ENCODE measurements around the gene LMO1. TPM values are rescaled to one million over a fixed set of nuclear protein-coding genes. Genes with fewer than 3 reads are reported as not detected.

LMO1 gene
- total and polyA plus RNA-seq, 9 of the 15 experiments (the other 6 are each of a cell fraction or from before 2014, with no cell fraction given), result not detected

DNA sequence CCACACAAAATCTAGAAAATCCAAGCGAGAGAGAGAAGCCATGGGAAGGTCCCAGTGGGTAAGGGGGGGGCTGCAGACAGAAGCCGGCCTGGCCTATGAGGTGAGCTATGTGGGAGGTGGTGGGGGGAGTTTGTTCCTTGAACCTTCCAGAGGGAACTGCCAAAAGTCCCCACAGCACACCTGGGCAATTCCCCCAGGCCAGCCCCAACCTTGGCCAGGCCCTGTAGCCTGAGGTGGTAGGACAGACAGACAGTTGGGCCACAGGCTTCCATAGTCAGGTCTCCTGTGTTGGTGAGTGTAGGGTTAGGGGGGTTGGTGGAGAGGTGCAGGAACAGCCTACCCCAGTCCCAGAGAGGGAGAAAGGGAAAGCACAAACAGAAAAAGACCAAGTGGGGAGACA is 39.0 kb downstream of the LMO1 start:
- 10% methylated on average over 2 of the region's 2 CpGs for WGBS (ENCODE audit: insufficient coverage, low coverage, missing lambda C conversion rate)
- Histone ChIP-seq H3K4me2 (ENCODE audit: insufficient read depth, low read length) (no peak overlapping the region), H3K79me2 (ENCODE audit: control insufficient read depth, insufficient read depth, low read length) (no peaks in the 10 kb centered on the region), H3K9ac (ENCODE audit: insufficient read depth in 1 of 2, low read depth in 2 of 2, low read length in 2 of 2) (no peak overlapping the region), H4K20me1 (replicated peaks; ENCODE audit: control insufficient read depth, insufficient read depth, low read length) (0 out of 2 replicates have a peak, but pooled peaks cover 10% of the 10 kb centered on the region), H2AFZ (ENCODE audit: low read depth, low read length) (no peak overlapping the region), H3K4me1 (replicated peaks in 1 of 2; ENCODE audit: control insufficient read depth in 2 of 2, insufficient read depth in 2 of 2, low read length in 2 of 2) (no peaks in the 10 kb centered on the region; a peak in 1 of 5 replicates), H3K9me1 (ENCODE audit: control insufficient read depth, insufficient read depth, low read length) (no peaks in the 10 kb centered on the region), H3K27me3 (ENCODE audit: control insufficient read depth in 2 of 2, insufficient read depth in 2 of 2, low read length in 2 of 2) (peaks cover 8 to 56% of the 10 kb centered on the region in 2 experiments; a peak in 4 of 5 replicates), H3K4me3 (no peak overlapping the region), H3K9me3 (replicated peaks; ENCODE audit: control insufficient read depth, insufficient read depth, low read depth, low read length) (no peaks in the 10 kb centered on the region), H3K27ac (ENCODE audit: extremely low read depth, low read depth, low read length) (no peak overlapping the region), H3K36me3 (ENCODE audit: control insufficient read depth, insufficient read depth, low read length) (no peaks in the 10 kb centered on the region)
- BruUV-seq (replicated peaks), result no TSS peak
- ChIA-PET POLR2A (interaction anchor here (0.6 to 1.1 kb wide), 2 partner anchors 17 to 20 kb away, joined by 3 to 5 read pairs; no protein-coding TSS in a partner anchor), CTCF (ENCODE audit: low intra/inter-chr PET ratio) (interaction anchor here (1.5 kb wide), 1 partner anchor 342 kb away, joined by 10 read pairs; no protein-coding TSS in a partner anchor)
- intact Hi-C loops (cut with micrococcal nuclease), result loop anchor here (1.0 to 5.0 kb wide), 3 partner anchors 94 to 723 kb away; no protein-coding TSS in a partner anchor
- in situ Hi-C loops (cut with MboI), result loop anchor here (10.0 kb wide), 1 partner anchor 340 kb away; no protein-coding TSS in a partner anchor
- FAIRE-seq (no peak), DNase-seq (ENCODE audit: extremely low read depth in 1 of 4, low spot score in 3 of 4) (no peak), ATAC-seq (no peak)
- TF ChIP-seq STAT5B (CRISPR knock-in tag; IDR thresholded peaks at IDR 0.05), result no peak
- TF ChIP-seq NFIC (IDR thresholded peaks at IDR 0.05), result no peak
- TF ChIP-seq, protein P1, sequence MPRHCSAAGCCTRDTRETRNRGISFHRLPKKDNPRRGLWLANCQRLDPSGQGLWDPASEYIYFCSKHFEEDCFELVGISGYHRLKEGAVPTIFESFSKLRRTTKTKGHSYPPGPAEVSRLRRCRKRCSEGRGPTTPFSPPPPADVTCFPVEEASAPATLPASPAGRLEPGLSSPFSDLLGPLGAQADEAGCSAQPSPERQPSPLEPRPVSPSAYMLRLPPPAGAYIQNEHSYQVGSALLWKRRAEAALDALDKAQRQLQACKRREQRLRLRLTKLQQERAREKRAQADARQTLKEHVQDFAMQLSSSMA (CRISPR knock-in tag; IDR thresholded peaks at IDR 0.05), result no peak
- TF ChIP-seq, protein P2, sequence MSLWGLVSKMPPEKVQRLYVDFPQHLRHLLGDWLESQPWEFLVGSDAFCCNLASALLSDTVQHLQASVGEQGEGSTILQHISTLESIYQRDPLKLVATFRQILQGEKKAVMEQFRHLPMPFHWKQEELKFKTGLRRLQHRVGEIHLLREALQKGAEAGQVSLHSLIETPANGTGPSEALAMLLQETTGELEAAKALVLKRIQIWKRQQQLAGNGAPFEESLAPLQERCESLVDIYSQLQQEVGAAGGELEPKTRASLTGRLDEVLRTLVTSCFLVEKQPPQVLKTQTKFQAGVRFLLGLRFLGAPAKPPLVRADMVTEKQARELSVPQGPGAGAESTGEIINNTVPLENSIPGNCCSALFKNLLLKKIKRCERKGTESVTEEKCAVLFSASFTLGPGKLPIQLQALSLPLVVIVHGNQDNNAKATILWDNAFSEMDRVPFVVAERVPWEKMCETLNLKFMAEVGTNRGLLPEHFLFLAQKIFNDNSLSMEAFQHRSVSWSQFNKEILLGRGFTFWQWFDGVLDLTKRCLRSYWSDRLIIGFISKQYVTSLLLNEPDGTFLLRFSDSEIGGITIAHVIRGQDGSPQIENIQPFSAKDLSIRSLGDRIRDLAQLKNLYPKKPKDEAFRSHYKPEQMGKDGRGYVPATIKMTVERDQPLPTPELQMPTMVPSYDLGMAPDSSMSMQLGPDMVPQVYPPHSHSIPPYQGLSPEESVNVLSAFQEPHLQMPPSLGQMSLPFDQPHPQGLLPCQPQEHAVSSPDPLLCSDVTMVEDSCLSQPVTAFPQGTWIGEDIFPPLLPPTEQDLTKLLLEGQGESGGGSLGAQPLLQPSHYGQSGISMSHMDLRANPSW (CRISPR knock-in tag; IDR thresholded peaks at IDR 0.05), result no peak
- TF ChIP-seq, protein P3, sequence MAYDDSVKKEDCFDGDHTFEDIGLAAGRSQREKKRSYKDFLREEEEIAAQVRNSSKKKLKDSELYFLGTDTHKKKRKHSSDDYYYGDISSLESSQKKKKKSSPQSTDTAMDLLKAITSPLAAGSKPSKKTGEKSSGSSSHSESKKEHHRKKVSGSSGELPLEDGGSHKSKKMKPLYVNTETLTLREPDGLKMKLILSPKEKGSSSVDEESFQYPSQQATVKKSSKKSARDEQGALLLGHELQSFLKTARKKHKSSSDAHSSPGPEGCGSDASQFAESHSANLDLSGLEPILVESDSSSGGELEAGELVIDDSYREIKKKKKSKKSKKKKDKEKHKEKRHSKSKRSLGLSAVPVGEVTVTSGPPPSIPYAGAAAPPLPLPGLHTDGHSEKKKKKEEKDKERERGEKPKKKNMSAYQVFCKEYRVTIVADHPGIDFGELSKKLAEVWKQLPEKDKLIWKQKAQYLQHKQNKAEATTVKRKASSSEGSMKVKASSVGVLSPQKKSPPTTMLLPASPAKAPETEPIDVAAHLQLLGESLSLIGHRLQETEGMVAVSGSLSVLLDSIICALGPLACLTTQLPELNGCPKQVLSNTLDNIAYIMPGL (CRISPR knock-in tag; IDR thresholded peaks at IDR 0.05), result no peak
